Uterus (tissue), 2 donors: Measurements from ENCODE around the gene ILK.

Source experiments
- CTCF ChIP-seq, 4 experiments: fragments of 200-600 bp in 2 of 4; fragments of 450-650 bp in 2 of 4; sonication (generic) in 2 of 4; IDR thresholded peaks; one replicate each; pipeline ENCODE4 v1.5.1; 2016 to 2019; ENCODE audit warnings: antibody characterized with exemption in 4 of 4, mild to moderate bottlenecking in 2 of 4, moderate library complexity in 1 of 4
- POLR2A ChIP-seq, 2 donors: fragments of 450-650 bp; IDR thresholded peaks; one replicate each; pipeline ENCODE4 v1.6.1; 2016; ENCODE audit warnings: antibody characterized with exemption in 2 of 2, mild to moderate bottlenecking in 1 of 2, moderate library complexity in 1 of 2

DNA sequence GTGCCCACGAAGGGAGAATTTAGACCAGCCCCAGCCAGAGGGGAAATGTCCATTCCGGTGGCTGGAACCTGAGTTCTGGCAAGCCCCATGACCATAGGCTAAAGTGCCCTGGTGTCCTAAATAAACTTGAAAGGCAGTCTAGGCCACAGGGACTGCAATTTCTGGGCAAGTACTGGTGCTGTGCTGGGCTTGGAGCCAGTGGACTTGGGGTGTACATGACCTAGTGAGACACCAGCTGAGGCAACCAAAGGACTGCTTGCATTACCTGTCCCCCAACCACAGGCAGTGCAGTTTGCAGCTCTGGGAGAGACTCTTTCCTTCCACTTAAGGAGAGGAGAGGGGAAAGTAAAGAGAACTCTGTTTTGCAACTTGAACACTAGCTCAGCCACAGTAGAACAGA lies 23.9 kb upstream of the ILK start:
- no peak for TF ChIP-seq POLR2A (IDR thresholded peaks at IDR 0.05)
- no peak for TF ChIP-seq CTCF (IDR thresholded peaks at IDR 0.05)
